ENCODE data around the gene NAP1L5.

Gene NAP1L5

DNA sequence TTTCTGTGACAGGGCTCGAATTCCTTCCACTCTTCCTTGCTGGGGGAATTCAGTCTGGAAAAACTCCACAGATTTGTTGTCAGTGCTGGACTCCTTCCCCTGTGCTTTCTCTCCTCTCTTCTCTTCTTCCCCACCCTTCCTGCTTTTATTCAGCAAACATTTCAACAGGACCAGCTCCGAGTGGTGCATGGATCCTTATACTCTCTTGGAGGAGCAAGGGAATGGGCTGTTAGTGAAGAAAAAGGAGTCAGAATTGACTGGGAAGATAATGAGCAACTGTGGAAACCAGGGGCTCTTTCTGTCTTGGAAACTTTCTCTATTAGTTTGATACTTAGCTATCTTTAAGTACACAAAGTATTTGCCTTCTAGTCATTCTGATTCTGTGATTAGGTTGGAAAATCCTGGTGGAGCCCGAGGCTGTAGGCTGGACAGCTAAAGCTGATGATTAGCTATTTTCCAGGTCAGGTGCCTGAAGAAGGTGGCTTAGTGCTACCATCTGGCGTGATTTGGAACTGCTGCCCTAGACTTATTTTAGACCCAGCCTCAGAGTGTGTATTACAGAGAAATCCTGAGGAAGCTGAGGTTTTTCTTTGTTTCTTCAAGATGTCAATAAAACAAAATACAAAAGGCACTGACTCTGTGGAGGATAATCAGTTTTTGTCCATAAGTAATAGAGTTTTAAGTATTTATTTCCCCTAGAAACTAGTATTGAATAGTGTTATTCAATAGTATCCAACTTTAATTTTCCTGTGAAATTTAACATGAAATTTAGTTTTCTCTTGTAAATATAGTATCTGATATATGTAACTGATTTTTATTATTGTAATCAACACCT is 38.4 kb downstream of the NAP1L5 start:
- DNase-seq, result peak; percentile 27 to 41

DNA sequence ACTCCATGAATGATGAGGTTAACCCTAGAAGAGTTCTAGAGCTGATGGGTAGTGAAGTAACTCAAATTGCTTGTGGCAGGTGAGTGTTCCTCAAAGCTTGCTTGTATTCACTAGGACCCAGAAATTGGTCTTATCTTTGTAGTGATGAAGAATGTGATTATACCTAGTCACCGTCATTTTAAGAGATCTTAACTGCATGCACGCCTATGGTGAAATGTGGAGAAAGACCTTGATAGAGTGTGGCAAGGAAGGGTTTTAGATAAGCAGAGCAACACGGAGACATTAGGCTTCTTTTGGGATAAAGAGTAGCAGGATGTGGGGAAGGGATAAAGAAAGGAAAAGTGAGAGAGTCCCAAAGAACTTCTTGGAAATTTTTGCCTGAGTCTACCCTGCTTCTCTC is 42.4 kb downstream of the NAP1L5 start:
- no peak for DNase-seq

DNA sequence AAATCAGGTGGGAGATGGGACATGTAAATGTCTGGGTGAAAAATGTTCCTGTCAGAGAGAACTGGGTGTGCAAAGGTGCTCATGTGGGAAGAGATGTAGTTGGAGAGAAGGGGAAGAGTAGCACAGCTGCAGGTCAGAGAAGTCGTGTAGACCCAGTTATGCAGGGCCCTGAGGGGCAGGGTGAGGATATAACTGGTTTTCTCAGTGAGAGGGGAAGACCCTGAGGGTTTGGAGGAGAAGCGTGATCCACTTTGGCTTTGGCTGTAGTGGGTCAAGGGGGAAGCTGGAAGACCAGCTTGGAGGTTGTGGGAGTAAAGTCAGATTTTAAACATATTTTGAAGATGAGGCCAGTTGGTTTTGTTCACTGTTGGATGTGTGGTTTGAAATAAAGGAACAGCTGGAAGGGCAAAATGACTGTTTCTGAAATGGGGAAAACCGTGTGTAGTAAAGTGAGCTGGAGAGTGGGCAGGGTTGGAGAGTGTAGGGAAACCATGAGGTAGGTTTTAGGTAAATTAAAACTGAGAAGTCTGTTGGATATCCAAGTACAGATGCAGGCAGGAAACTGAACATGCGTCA is 44.2 kb downstream of the NAP1L5 start:
- DNase-seq, result no peak

DNA sequence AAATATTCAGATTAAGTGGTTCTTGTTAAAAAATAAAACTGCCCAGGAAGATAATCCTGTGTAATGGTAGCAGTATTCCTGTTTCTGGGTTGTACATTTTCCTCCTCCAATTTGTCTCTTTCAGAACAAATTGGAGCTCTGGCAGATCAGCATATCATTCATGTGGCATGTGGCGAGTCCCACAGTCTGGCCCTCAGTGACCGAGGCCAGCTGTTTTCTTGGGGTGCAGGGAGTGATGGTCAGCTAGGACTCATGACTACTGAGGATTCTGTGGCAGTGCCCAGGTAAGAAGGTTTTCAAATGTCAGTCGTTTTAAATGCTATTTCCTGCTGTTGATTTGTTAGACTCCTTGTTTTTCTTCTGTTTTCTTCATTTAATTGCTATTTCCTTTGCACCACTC is 47.9 kb downstream of the NAP1L5 start:
- DNase-seq, result no peak

DNA sequence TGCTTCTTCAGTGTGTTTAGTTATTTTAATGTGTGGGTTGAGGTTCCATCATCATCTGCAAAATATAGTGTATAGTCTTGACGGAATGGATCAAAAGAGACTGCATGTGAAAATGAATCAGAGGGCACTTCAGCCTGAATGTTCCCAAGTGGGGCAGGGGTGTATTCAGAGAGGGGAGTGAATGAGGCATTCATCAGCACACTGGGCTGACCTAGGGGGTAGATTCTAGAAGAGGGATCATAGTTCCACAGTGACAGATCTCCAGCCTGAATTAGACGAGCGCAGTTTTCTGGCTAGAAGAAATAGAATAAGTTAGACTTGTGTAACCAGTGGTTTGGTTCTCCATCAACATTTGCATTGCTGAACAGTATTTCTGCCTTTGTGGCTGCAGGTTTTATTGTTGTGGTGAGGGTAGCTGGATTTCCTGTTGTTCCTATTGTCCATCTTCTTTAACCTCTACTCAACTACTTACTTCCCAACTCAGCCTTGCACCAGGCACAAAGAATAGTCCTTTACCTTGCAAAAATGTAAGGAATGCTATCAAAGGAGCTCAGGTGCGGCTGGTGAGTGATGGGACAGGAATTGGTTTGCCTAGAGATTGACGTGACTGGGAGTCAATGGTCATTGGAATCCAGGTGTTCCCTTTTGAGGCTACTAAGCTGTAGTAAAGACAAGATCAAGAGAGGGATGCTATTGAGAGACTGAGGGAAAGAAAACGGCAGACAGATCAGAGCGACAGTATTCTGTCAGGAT is 50.9 kb downstream of the NAP1L5 start:
- DNase-seq, result no peak

DNA sequence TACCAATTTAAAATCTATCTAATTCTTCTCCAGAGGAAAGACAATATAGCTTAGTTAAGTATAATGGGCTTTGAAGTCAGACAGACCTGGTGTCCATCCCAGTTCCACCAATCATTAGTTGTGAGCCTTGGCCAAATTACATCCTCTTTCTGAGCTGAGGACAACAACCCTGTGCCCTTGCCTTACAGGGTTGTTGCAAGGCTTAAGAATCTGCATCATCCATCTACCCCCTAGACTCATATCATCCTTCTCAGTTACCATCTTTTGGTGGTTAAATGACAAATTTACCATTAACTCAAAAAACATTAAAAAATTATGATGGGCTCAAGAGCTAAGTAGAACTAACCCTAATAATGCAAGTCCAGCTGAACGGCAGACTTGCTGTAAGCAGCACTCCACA is 51.6 kb downstream of the NAP1L5 start:
- DNase-seq, result no peak

Measured in AML-193 (cell line).